Esophagus (tissue), 2 donors: ENCODE measurements around the gene CRAT. TPM values are rescaled to one million over a fixed set of nuclear protein-coding genes. Genes with fewer than 3 reads are reported as not detected.
A peak's percentile ranks its signal among the peaks of the same experiment; 100 is the strongest.

Source experiments
- H3K27ac ChIP-seq, 2 donors: one replicate each; pipeline ENCODE4 v1.5.1; 2013; ENCODE audit warnings: low read depth in 2 of 2, mild to moderate bottlenecking in 2 of 2, inconsistent platforms in 1 of 2, low read length in 1 of 2, moderate library complexity in 1 of 2
- H3K27me3 ChIP-seq, 2 donors: one replicate each; pipeline ENCODE4 v1.6.1; 2013; ENCODE audit warnings: low read length in 2 of 2, control low read depth in 1 of 2, mild to moderate bottlenecking in 1 of 2; ENCODE audit not compliant: insufficient read depth in 2 of 2, control insufficient read depth in 1 of 2
- H3K36me3 ChIP-seq, 2 donors: one replicate each; pipeline ENCODE4 v1.6.1; 2013; ENCODE audit warnings: low read length in 1 of 2; ENCODE audit not compliant: control insufficient read depth in 2 of 2, insufficient read depth in 2 of 2
- H3K4me1 ChIP-seq, 2 donors: one replicate each; pipeline ENCODE4 v1.6.1; 2013; ENCODE audit warnings: low read length in 1 of 2; ENCODE audit not compliant: control insufficient read depth in 2 of 2, insufficient read depth in 2 of 2
- H3K4me3 ChIP-seq, 2 donors: one replicate each; pipeline ENCODE4 v1.5.1; 2013; ENCODE audit warnings: low read length in 2 of 2, mild to moderate bottlenecking in 2 of 2, low read depth in 1 of 2, moderate library complexity in 1 of 2
- H3K9me3 ChIP-seq, 2 donors: one replicate each; pipeline ENCODE4 v1.6.1; 2013; ENCODE audit warnings: mild to moderate bottlenecking in 2 of 2, low read depth in 1 of 2, low read length in 1 of 2, moderate library complexity in 1 of 2; ENCODE audit not compliant: control insufficient read depth in 2 of 2, insufficient read depth in 1 of 2
- WGBS, 2 donors: extraction: QIAGEN DNeasy Blood & Tissue Kit; methylation state at CpG; one replicate each; pipeline ENCODE4 v1.1.7; 2013; 5-methylcytosine and 5-hydroxymethylcytosine counted together
- polyA plus RNA-seq, 2 donors: library from polyadenylated mRNA; stranded (reverse); fragments of 200-250 nt; gene quantifications; one replicate each; pipeline ENCODE4 v1.2.3, GENCODE V29; 2013
- donor health status: healthy with polysubstance abuse.
- donor health status: Bipolar disorder and iron deficiency.

CRAT gene
- polyA plus RNA-seq, 2 donors = 26.6 to 36.7 TPM

GRCh38 chr9:129104051-129104450 is 6.5 kb downstream of the CRAT start:
- H3K27ac ChIP-seq = no peak overlapping the region
- H3K4me3 ChIP-seq = no peak overlapping the region
- WGBS, 2 donors = 83 to 88% methylated on average over 11 of the region's 11 CpGs
- H3K4me1 ChIP-seq = peaks cover under 1 to 35% of the 10 kb centered on the region in 2 donors
- no peaks in the 10 kb centered on the region for H3K27me3 ChIP-seq
- no peaks in the 10 kb centered on the region for H3K9me3 ChIP-seq
- peaks cover 0 to 32% of the 10 kb centered on the region in 2 donors for H3K36me3 ChIP-seq

DNA sequence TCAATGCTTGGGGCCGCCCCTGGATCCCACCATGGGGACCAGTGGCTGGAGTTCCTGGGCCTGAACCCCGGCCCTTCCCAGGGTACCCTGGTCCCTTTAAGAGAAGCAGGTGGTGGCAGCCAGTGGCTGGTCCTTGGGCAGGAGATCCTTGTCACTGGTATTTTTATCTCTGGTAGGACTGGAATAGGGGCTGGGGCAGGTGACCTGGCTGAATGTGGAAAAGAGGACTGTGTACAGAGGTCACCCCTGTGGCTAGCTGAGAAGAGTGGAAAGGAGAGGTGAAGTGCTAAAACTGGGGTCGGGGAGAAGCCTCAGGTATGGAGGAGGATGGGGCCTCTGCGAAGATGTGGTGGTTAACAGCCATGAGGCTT is 7.0 kb downstream of the CRAT start:
- Histone ChIP-seq H3K4me1 (peaks cover 0 to 31% of the 10 kb centered on the region in 2 donors), H3K4me3 (no peak overlapping the region), H3K9me3 (no peaks in the 10 kb centered on the region), H3K27me3 (no peaks in the 10 kb centered on the region), H3K36me3 (peaks cover 0 to 32% of the 10 kb centered on the region in 2 donors), H3K27ac (peak overlapping the region; percentile 26 to 38)
- 75 to 93% methylated on average over 4 of the region's 4 CpGs for WGBS, 2 donors

GRCh38 chr9:129102791-129103594 is 7.6 kb downstream of the CRAT start:
- H3K27ac ChIP-seq = peak overlapping the region; percentile 26 to 38
- H3K4me3 ChIP-seq = no peak overlapping the region
- H3K4me1 ChIP-seq = peaks cover 0 to 26% of the 10 kb centered on the region in 2 donors
- peaks cover 0 to 38% of the 10 kb centered on the region in 2 donors for H3K36me3 ChIP-seq
- H3K9me3 ChIP-seq = no peaks in the 10 kb centered on the region
- H3K27me3 ChIP-seq = no peaks in the 10 kb centered on the region
- WGBS, 2 donors = 48 to 53% methylated on average over 14 of the region's 14 CpGs

DNA sequence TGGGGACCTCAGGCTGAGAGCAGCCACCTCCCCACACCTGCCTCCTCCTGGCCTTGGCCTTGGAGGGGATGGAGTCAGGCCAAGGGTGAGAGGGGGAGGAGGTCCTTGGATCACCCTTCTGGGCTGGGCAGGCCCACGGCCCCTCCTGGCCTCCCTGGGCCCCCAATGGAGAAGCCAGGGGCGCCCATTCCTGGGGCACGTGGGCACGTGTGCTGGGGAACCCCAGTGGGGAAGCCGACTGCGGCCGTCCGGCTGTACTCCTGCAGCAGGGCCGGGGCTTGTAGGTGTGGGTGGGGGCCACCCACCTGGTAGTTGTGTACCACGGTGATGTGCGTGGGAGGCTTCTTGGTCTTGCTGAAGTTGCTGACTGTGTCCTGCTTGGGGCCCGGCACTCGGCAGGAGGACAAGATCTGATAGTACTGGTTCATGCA is 8.5 kb downstream of the CRAT start:
- Histone ChIP-seq H3K27ac (no peak overlapping the region), H3K36me3 (peaks cover 0 to 36% of the 10 kb centered on the region in 2 donors), H3K4me1 (peaks cover 0 to 18% of the 10 kb centered on the region in 2 donors), H3K9me3 (no peaks in the 10 kb centered on the region), H3K4me3 (no peak overlapping the region), H3K27me3 (no peaks in the 10 kb centered on the region)
- WGBS, 2 donors = 75 to 85% methylated on average over 13 of the region's 13 CpGs

GRCh38 chr9:129101279-129101678 is 9.3 kb downstream of the CRAT start:
- peaks cover 0 to 18% of the 10 kb centered on the region in 2 donors for H3K4me1 ChIP-seq
- no peak overlapping the region for H3K4me3 ChIP-seq
- no peaks in the 10 kb centered on the region for H3K9me3 ChIP-seq
- no peaks in the 10 kb centered on the region for H3K27me3 ChIP-seq
- 86 to 92% methylated on average over 7 of the region's 7 CpGs for WGBS, 2 donors
- peaks cover 1 to 36% of the 10 kb centered on the region in 2 donors for H3K36me3 ChIP-seq
- H3K27ac ChIP-seq = no peak overlapping the region

DNA sequence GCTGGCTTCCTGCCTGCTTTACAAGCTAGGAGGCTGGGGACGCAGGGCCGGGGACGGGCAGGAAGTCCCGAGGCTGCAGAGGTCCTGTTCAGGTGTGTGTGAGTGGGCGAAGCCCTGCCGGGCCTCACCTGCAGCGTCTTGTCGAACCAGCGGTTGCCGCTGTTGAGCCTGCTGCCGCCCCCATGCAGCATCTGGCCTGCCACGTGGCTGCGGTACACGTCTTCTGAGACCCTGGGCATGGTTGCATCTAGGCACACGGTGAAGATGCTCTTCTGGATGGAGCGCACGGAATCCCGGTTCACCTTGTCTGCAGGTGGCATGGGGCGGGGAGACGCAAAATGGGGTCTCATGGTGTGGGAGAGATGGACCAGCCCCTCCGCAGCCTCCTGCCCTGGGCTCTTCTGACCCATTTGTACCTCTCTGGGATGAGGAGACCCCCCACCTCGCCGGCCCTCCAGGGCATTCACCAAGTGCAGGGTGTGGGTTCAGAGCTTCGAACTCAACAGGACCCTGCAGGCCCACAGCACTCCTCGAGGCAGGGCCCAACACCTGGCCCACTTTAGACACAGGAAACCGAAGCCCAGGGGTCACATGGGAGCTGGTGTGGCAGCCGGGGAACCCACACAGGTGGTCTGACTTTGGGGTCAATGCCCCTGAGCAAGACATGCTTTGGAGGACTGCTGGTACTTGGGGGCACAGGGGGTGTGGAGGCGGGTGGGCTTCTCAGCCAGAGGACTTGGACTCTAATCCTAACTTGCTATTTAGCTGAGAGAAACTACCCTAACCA is 10.0 kb downstream of the CRAT start:
- Histone ChIP-seq H3K4me3 (no peak overlapping the region), H3K36me3 (peaks cover 2 to 36% of the 10 kb centered on the region in 2 donors)
- WGBS, 2 donors = 74 to 77% methylated on average over 28 of the region's 28 CpGs

GRCh38 chr9:129098328-129098727 is 12.3 kb downstream of the CRAT start:
- H3K36me3 ChIP-seq = peaks cover 7 to 45% of the 10 kb centered on the region in 2 donors
- 87 to 90% methylated on average over 11 of the region's 11 CpGs for WGBS, 2 donors
- no peak overlapping the region for H3K4me3 ChIP-seq
- H3K4me1 ChIP-seq = peaks cover 0 to 13% of the 10 kb centered on the region in 2 donors
- H3K27me3 ChIP-seq = no peaks in the 10 kb centered on the region
- H3K9me3 ChIP-seq = no peaks in the 10 kb centered on the region
- no peak overlapping the region for H3K27ac ChIP-seq

More for the DNA sequence above, 10.0 kb downstream of the CRAT start:
- H3K27ac ChIP-seq = no peak overlapping the region
- H3K9me3 ChIP-seq = no peaks in the 10 kb centered on the region
- no peaks in the 10 kb centered on the region for H3K27me3 ChIP-seq
- peaks cover 0 to 18% of the 10 kb centered on the region in 2 donors for H3K4me1 ChIP-seq

DNA sequence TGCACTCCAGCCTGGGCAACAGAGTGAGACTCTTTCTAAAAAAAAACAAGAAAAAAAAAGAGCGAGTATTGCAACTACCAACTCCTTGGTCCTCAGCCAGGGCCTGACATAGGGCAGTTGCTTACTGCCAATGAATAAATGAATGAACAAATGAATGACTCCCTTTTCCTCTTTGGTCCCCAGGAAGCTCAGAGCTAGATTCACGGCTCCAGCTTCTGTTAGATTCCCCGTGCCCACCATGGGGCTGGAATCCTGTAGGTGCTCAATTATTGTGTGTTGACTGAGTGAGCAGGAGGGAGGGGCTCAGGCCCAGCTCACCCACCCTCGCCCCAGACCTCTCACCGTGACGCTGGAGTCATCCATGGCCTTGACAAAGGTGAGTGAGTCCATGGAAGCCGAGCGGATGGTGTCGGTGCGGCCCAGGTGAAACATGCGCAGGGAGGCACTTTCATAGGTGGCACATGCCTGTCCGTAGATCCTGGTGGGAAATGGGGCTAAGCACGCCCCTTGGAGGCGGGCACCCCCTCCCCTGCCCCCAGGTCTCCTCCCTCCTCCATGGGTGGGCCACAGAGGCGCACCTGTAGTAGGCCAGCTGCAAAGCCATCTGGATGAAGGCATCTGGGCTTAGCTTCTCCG is 12.8 kb downstream of the CRAT start:
- Histone ChIP-seq H3K36me3 (peaks cover 7 to 45% of the 10 kb centered on the region in 2 donors), H3K27ac (no peak overlapping the region), H3K27me3 (no peaks in the 10 kb centered on the region), H3K9me3 (no peaks in the 10 kb centered on the region), H3K4me3 (no peak overlapping the region), H3K4me1 (peaks cover 0 to 8% of the 10 kb centered on the region in 2 donors)
- WGBS, 2 donors = 92 to 93% methylated on average over 15 to 16 of the region's 16 CpGs

GRCh38 chr9:129095908-129096307 is 14.7 kb downstream of the CRAT start:
- peaks cover 7 to 39% of the 10 kb centered on the region in 2 donors for H3K36me3 ChIP-seq
- H3K4me1 ChIP-seq = peaks cover 0 to 3% of the 10 kb centered on the region in 2 donors
- 91 to 96% methylated on average over 12 of the region's 12 CpGs for WGBS, 2 donors

More at GRCh38 chr9:129095908-129096307, 14.7 kb downstream of the CRAT start:
- Histone ChIP-seq H3K27me3 (no peaks in the 10 kb centered on the region), H3K9me3 (no peaks in the 10 kb centered on the region), H3K27ac (no peak overlapping the region), H3K4me3 (no peak overlapping the region)
